DOHH2 (cell line): Measurements from ENCODE around the gene LTA4H.

ENCODE experiments used
- CTCF ChIP-seq: fragments of 200-600 bp; sonication (generic); IDR thresholded peaks from one replicate; pipeline ENCODE4 v1.5.1; 2014; ENCODE audit warnings: antibody characterized with exemption, mild to moderate bottlenecking, low read depth, low read length; ENCODE audit not compliant: poor library complexity, severe bottlenecking
- EZH2phosphoT487 ChIP-seq: fragments of 200-600 bp; sonication (generic); IDR thresholded peaks from 2 replicates; pipeline ENCODE4 v1.6.1; 2017; ENCODE audit warnings: borderline replicate concordance, mild to moderate bottlenecking, antibody characterized with exemption, low read length, moderate library complexity, mixed read lengths

GRCh38 chr12:95978774-95979173 lies 56.6 kb downstream of the LTA4H start:
- TF ChIP-seq CTCF (no peak), EZH2phosphoT487 (no peak)
